ENCODE measurements around the gene RNF7.

DNA sequence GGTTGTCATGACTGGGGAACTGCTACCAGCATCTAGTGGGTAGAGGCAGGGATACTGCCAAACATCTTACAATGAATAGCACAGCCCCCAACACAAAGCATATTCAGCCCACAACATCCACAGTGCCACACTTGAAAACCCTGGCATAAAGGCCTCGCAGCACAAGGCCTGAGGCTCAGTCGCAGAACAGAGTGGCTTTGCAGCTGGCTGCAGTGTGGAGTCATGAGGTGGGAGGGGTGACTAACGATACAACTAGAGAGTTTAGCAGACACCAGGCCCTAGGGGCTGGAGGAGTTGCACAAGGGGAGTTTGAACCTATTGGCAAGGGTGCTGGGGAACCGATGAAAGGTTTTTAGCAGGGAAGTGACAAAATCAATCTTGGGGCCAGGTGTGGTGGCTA, 57.2 kb downstream of the RNF7 start:
- TF ChIP-seq, protein P1, sequence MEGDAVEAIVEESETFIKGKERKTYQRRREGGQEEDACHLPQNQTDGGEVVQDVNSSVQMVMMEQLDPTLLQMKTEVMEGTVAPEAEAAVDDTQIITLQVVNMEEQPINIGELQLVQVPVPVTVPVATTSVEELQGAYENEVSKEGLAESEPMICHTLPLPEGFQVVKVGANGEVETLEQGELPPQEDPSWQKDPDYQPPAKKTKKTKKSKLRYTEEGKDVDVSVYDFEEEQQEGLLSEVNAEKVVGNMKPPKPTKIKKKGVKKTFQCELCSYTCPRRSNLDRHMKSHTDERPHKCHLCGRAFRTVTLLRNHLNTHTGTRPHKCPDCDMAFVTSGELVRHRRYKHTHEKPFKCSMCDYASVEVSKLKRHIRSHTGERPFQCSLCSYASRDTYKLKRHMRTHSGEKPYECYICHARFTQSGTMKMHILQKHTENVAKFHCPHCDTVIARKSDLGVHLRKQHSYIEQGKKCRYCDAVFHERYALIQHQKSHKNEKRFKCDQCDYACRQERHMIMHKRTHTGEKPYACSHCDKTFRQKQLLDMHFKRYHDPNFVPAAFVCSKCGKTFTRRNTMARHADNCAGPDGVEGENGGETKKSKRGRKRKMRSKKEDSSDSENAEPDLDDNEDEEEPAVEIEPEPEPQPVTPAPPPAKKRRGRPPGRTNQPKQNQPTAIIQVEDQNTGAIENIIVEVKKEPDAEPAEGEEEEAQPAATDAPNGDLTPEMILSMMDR (IDR thresholded peaks at IDR 0.05): no peak
- TF ChIP-seq POLR2AphosphoS2 (conservative IDR thresholded peaks at IDR 0.05; ENCODE audit: low read length) (no peak), NR3C1 (IDR thresholded peaks at IDR 0.05) (no peak), TP53 (CRISPR knock-in tag; IDR thresholded peaks at IDR 0.05) (no peak), POLR2A (IDR thresholded peaks at IDR 0.05; ENCODE audit: low read length) (no peak), CEBPB (IDR thresholded peaks at IDR 0.05) (no peak)
- TF ChIP-seq, protein P2, sequence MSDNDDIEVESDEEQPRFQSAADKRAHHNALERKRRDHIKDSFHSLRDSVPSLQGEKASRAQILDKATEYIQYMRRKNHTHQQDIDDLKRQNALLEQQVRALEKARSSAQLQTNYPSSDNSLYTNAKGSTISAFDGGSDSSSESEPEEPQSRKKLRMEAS (IDR thresholded peaks at IDR 0.05): no peak
